ENCODE results near the gene USP2.

USP2 gene

DNA sequence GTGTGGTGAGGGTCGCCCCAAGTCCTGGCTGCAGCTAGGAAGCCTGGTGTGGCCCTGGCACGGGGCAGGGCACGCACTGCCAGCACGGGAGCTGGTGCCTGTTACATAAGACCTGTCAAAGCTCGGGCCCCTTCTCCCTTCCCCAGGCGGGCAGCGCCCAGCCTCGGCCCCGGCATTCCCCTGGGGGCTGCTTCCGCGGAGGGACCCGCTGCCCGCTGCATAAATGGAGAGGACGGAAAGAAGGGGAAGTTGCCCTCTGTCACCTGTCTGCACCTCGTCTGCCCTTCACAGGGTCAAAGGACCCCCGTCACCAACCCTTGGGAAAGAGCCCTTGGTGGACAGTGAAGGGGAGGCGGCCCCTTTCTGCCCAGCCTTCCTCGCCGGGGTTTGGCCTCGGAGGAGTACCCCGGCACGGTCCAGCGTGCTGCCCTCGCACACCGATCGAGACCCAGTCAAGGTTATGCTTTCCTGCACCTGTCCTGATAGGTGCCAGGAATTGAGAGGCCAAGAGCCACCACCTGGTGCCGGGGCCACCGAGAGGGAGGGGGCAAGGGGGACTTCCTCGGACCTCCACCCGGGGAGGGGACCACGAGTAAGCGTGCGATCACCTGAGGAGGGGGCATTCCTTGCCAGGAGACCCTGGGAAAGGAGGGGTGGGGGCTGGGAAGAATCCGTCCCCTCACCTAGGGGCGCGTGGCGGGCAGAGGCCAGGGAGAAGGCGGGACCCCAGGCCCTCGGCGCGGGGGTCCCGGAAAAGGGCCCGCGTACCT lies 18.2 kb downstream of the USP2 start:
- Histone ChIP-seq H3K9ac (ENCODE audit: low read length in 2 of 2) (peak overlapping the region; percentile 80 to 85), H3K36me3 (ENCODE audit: control insufficient read depth in 2 of 2, insufficient read depth in 2 of 2, low read length in 2 of 2) (peaks cover 15 to 17% of the 10 kb centered on the region in 2 donors), H3K27me3 (ENCODE audit: control insufficient read depth in 1 of 2, insufficient read depth in 2 of 2, low read length in 2 of 2) (no peaks in the 10 kb centered on the region), H3K4me3 (ENCODE audit: low read length in 2 of 2) (peak overlapping the region; percentile 76 to 81), H3K9me3 (ENCODE audit: control insufficient read depth in 2 of 2, low read length in 2 of 2) (no peaks in the 10 kb centered on the region), H3K27ac (ENCODE audit: low read length) (peak overlapping the region; percentile 88), H3K4me1 (ENCODE audit: control insufficient read depth, insufficient read depth, low read length) (peaks cover 67% of the 10 kb centered on the region)

GRCh38 chr11:119362741-119363080 lies 18.8 kb downstream of the USP2 start:
- Histone ChIP-seq H3K27ac (ENCODE audit: low read length) (peak overlapping the region; percentile 88), H3K27me3 (ENCODE audit: control insufficient read depth in 1 of 2, insufficient read depth in 2 of 2, low read length in 2 of 2) (no peaks in the 10 kb centered on the region), H3K4me1 (ENCODE audit: control insufficient read depth, insufficient read depth, low read length) (peaks cover 61% of the 10 kb centered on the region), H3K9me3 (ENCODE audit: control insufficient read depth in 2 of 2, low read length in 2 of 2) (no peaks in the 10 kb centered on the region), H3K36me3 (ENCODE audit: control insufficient read depth in 2 of 2, insufficient read depth in 2 of 2, low read length in 2 of 2) (peaks cover 19 to 21% of the 10 kb centered on the region in 2 donors), H3K4me3 (ENCODE audit: low read length in 2 of 2) (peak overlapping the region; percentile 76 to 81), H3K9ac (ENCODE audit: low read length in 2 of 2) (peak overlapping the region; percentile 80 to 85)

DNA sequence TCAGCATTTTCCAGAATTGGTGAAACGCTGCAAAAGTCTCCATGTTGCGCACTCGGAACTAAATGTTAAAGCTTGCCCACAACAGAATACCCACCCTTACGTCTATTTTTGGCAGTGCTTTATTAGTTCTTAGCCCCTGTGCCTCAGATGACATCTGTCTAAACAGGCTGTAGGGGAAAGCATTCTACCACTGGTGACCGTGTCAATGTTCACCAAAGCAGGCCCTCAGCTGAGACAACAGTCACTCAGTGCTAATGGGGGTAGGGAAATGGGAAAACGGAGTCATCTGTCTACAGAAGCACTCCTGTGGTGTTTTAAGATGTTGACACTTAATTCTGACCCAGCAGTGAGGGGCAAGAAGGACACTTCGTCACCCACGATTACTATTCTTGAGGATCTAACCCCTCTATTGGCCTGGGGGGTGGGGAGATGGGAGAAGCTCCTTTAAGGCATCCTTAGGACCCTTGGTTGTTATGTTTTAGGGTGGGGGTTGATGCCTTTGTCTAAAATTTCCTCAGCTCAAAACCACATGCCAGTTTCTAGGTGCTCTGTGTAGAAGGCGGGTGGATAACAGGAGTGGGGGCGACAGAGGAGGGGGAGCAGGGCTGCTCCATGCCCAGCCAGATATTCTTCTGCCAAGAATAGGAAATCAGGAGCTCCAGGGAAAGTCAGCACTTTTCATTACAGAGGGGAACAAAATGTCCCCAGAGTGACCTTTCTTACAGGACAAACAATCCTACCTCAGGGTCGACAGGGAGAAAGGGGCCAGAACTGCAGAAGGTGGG lies 19.4 kb downstream of the USP2 start:
- Histone ChIP-seq H3K9ac (ENCODE audit: low read length in 2 of 2) (peak overlapping the region; percentile 80 to 85), H3K27ac (ENCODE audit: low read length) (peak overlapping the region; percentile 88), H3K4me3 (ENCODE audit: low read length in 2 of 2) (peak overlapping the region; percentile 76 to 81), H3K36me3 (ENCODE audit: control insufficient read depth in 2 of 2, insufficient read depth in 2 of 2, low read length in 2 of 2) (peaks cover 23% of the 10 kb centered on the region in 2 donors), H3K27me3 (ENCODE audit: control insufficient read depth in 1 of 2, insufficient read depth in 2 of 2, low read length in 2 of 2) (no peaks in the 10 kb centered on the region), H3K4me1 (ENCODE audit: control insufficient read depth, insufficient read depth, low read length) (peaks cover 59% of the 10 kb centered on the region), H3K9me3 (ENCODE audit: control insufficient read depth in 2 of 2, low read length in 2 of 2) (no peaks in the 10 kb centered on the region)

GRCh38 chr11:119361056-119361787 lies 20.3 kb downstream of the USP2 start:
- Histone ChIP-seq H3K27ac (ENCODE audit: low read length) (peak overlapping the region; percentile 88), H3K27me3 (ENCODE audit: control insufficient read depth in 1 of 2, insufficient read depth in 2 of 2, low read length in 2 of 2) (no peaks in the 10 kb centered on the region), H3K4me3 (ENCODE audit: low read length in 2 of 2) (peak overlapping the region in 1 of 2 donors; percentile 81), H3K9ac (ENCODE audit: low read length in 2 of 2) (peak overlapping the region in 1 of 2 donors; percentile 71), H3K4me1 (ENCODE audit: control insufficient read depth, insufficient read depth, low read length) (peaks cover 57% of the 10 kb centered on the region), H3K36me3 (ENCODE audit: control insufficient read depth in 2 of 2, insufficient read depth in 2 of 2, low read length in 2 of 2) (peaks cover 23% of the 10 kb centered on the region in 2 donors), H3K9me3 (ENCODE audit: control insufficient read depth in 2 of 2, low read length in 2 of 2) (no peaks in the 10 kb centered on the region)

DNA sequence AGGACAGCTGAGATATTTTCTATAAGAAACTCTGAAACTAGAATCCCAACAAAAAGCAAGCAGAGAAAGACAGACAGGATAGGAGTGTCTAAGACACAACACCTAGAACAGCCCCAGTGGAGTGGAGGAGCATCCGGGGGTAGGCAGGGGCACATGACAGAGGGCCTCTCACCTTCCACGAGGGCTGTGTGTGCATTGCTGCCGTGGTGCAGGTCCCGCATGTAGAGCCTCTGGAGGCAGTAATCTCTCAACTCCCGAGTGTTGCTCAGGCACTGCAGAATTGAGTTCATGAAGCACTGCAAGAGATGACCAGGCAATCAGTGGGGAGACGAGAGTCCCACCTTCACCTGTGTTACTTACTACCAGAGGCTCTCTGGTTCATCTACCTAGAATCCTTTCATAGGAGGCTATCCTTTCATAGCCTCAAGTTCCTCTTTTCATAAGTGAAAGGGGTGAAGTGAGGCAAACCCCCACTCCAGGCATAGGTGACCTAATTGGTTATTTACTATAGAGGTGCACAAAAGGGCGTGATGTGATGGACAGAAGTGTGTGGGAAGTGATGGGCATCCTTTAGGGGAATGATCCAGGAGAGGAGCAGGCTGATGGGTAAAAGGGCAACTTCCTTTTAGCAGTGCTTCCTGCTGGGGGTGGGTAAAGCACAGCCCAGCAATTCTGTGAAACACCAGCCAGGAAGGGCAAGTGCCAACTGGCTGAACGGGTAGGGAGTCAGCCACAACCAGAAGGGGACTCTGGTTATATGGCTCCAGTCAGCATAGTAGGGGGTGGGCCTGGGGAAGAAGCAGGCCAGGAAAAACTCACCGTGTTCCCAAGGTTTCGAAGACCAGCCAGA lies 21.9 kb downstream of the USP2 start:
- peaks cover 47% of the 10 kb centered on the region for H3K4me1 ChIP-seq (ENCODE audit: control insufficient read depth, insufficient read depth, low read length)
- H3K4me3 ChIP-seq (ENCODE audit: low read length in 2 of 2): no peak overlapping the region
- H3K9me3 ChIP-seq (ENCODE audit: control insufficient read depth in 2 of 2, low read length in 2 of 2): no peaks in the 10 kb centered on the region
- no peak overlapping the region for H3K9ac ChIP-seq (ENCODE audit: low read length in 2 of 2)
- H3K36me3 ChIP-seq (ENCODE audit: control insufficient read depth in 2 of 2, insufficient read depth in 2 of 2, low read length in 2 of 2): peaks cover 23 to 26% of the 10 kb centered on the region in 2 donors
- no peaks in the 10 kb centered on the region for H3K27me3 ChIP-seq (ENCODE audit: control insufficient read depth in 1 of 2, insufficient read depth in 2 of 2, low read length in 2 of 2)
- H3K27ac ChIP-seq (ENCODE audit: low read length): peak overlapping the region; percentile 18

DNA sequence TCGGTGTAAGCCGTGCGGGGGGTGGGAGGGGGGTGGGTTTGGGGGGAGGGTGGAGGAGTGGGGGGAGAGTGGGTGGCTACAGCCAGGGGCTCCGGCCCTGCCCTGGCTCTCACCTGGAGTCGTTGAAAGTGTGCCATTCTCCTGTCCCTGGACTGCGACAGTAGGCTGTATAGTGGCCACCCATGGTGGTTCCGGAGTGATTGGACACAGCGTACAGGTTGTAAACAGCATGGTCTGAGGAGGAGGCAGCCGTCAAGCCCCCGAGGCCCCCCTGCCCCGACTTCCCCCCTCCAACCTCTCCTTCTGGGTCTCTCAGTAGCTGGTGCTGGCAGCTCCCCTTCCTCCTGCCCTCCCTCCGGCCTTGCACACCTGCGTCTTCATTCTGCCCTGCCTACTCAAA lies 24.4 kb downstream of the USP2 start:
- H3K4me1 ChIP-seq (ENCODE audit: control insufficient read depth, insufficient read depth, low read length): peaks cover 38% of the 10 kb centered on the region
- H3K27ac ChIP-seq (ENCODE audit: low read length): peak overlapping the region; percentile 70
- H3K9ac ChIP-seq (ENCODE audit: low read length in 2 of 2): no peak overlapping the region

GRCh38 chr11:119356349-119357031 lies 25.0 kb downstream of the USP2 start:
- H3K4me1 ChIP-seq (ENCODE audit: control insufficient read depth, insufficient read depth, low read length): peaks cover 38% of the 10 kb centered on the region
- H3K9me3 ChIP-seq (ENCODE audit: control insufficient read depth in 2 of 2, low read length in 2 of 2): no peaks in the 10 kb centered on the region
- H3K4me3 ChIP-seq (ENCODE audit: low read length in 2 of 2): peak overlapping the region; percentile 55 to 72
- H3K36me3 ChIP-seq (ENCODE audit: control insufficient read depth in 2 of 2, insufficient read depth in 2 of 2, low read length in 2 of 2): peaks cover 23 to 26% of the 10 kb centered on the region in 2 donors
- H3K27me3 ChIP-seq (ENCODE audit: control insufficient read depth in 1 of 2, insufficient read depth in 2 of 2, low read length in 2 of 2): no peaks in the 10 kb centered on the region
- H3K27ac ChIP-seq (ENCODE audit: low read length): peak overlapping the region; percentile 70
- H3K9ac ChIP-seq (ENCODE audit: low read length in 2 of 2): peak overlapping the region in 1 of 2 donors; percentile 55

More for the DNA sequence above, 24.4 kb downstream of the USP2 start:
- Histone ChIP-seq H3K4me3 (ENCODE audit: low read length in 2 of 2) (peak overlapping the region in 1 of 2 donors; percentile 72), H3K36me3 (ENCODE audit: control insufficient read depth in 2 of 2, insufficient read depth in 2 of 2, low read length in 2 of 2) (peaks cover 23 to 26% of the 10 kb centered on the region in 2 donors), H3K27me3 (ENCODE audit: control insufficient read depth in 1 of 2, insufficient read depth in 2 of 2, low read length in 2 of 2) (no peaks in the 10 kb centered on the region), H3K9me3 (ENCODE audit: control insufficient read depth in 2 of 2, low read length in 2 of 2) (no peaks in the 10 kb centered on the region)

DNA sequence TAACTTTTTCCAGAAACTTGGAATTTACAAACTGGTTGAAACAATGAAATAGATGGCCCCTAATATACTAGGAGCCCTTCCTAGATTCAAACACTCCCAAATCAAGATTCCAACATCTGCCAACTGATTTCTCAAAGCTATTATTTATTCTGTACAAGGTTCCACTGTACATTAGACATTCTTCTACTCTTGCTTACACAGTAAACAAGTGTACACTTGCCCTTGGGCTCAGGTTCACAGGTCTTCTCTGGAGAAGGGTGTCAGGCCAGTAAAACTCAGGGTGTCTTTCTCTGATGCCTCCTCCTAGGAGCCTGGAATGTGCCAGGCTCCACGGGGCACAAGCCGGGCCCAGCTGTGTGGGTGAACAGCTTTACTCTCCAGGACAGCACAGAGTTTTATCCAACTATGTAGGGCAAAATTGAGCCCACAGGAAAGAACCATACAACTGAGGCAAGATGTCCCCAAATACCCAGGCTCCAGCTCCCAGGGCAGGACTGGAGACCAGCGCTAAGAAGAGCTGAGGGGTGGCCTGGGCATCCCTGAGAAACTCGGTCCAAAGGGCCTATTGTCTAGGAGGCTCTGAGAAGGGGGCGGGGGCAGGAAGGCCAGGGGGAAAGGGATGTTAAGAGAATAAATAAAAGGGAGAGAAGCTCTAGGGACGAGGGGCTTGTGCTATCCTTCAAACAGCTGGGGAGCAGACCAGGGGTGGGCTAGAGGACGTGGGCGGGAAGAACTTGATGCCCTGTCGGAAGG lies 26.2 kb downstream of the USP2 start:
- no peak overlapping the region for H3K27ac ChIP-seq (ENCODE audit: low read length)
- H3K36me3 ChIP-seq (ENCODE audit: control insufficient read depth in 2 of 2, insufficient read depth in 2 of 2, low read length in 2 of 2): peaks cover 23 to 26% of the 10 kb centered on the region in 2 donors
- no peaks in the 10 kb centered on the region for H3K9me3 ChIP-seq (ENCODE audit: control insufficient read depth in 2 of 2, low read length in 2 of 2)
- H3K27me3 ChIP-seq (ENCODE audit: control insufficient read depth in 1 of 2, insufficient read depth in 2 of 2, low read length in 2 of 2): no peaks in the 10 kb centered on the region
- H3K9ac ChIP-seq (ENCODE audit: low read length in 2 of 2): no peak overlapping the region
- peaks cover 31% of the 10 kb centered on the region for H3K4me1 ChIP-seq (ENCODE audit: control insufficient read depth, insufficient read depth, low read length)
- no peak overlapping the region for H3K4me3 ChIP-seq (ENCODE audit: low read length in 2 of 2)

GRCh38 chr11:119352857-119353260 lies 28.6 kb downstream of the USP2 start:
- Histone ChIP-seq H3K27me3 (ENCODE audit: control insufficient read depth in 1 of 2, insufficient read depth in 2 of 2, low read length in 2 of 2) (no peaks in the 10 kb centered on the region), H3K9me3 (ENCODE audit: control insufficient read depth in 2 of 2, low read length in 2 of 2) (no peaks in the 10 kb centered on the region), H3K9ac (ENCODE audit: low read length in 2 of 2) (peak overlapping the region; percentile 21 to 44), H3K4me3 (ENCODE audit: low read length in 2 of 2) (no peak overlapping the region), H3K4me1 (ENCODE audit: control insufficient read depth, insufficient read depth, low read length) (peaks cover 31% of the 10 kb centered on the region), H3K27ac (ENCODE audit: low read length) (peak overlapping the region; percentile 67), H3K36me3 (ENCODE audit: control insufficient read depth in 2 of 2, insufficient read depth in 2 of 2, low read length in 2 of 2) (peaks cover 4 to 9% of the 10 kb centered on the region in 2 donors)

Data from stomach smooth muscle (tissue), 2 donors.